Measurements from ENCODE around the gene NUMBL. TPM values are rescaled to one million over a fixed set of nuclear protein-coding genes. Genes with fewer than 3 reads are reported as not detected.

NUMBL gene
- total and polyA plus RNA-seq, 9 of the 15 experiments (the other 6 are each of a cell fraction or from before 2014, with no cell fraction given) = 0.39 to 38.6 (median 6.6) TPM

- TF ChIP-seq ZBTB40 (IDR thresholded peaks at IDR 0.05) = peak; percentile 31; the same call in 1 of the 2 replicates
- TF ChIP-seq ZBTB40 (CRISPR knock-in tag; IDR thresholded peaks at IDR 0.05) = no peak
- no peak for TF ChIP-seq CHD1 (IDR thresholded peaks at IDR 0.05; ENCODE audit: low read length)
- no peak for TF ChIP-seq RFX1 (IDR thresholded peaks at IDR 0.05)
- TF ChIP-seq ETS1 (conservative IDR thresholded peaks at IDR 0.05; ENCODE audit: control insufficient read depth, low read depth, low read length) = no peak; the same call in 1 of the 2 replicates
- no peak for TF ChIP-seq RBM15 (IDR thresholded peaks at IDR 0.05; ENCODE audit: insufficient read depth, low read length)
- TF ChIP-seq ZNF76 (CRISPR knock-in tag; IDR thresholded peaks at IDR 0.05; ENCODE audit: borderline replicate concordance) = no peak
- TF ChIP-seq BACH1 (tag; IDR thresholded peaks at IDR 0.05) = no peak
- TF ChIP-seq FOXK2 (conservative IDR thresholded peaks at IDR 0.05 in 1 of 2, IDR thresholded peaks at IDR 0.05 in 1 of 2; ENCODE audit: low read depth in 2 of 2) = 0 out of 4 replicates have a peak, but pooled peaks have one; percentile 22 to 40
- TF ChIP-seq ZNF395 (CRISPR knock-in tag; IDR thresholded peaks at IDR 0.05) = peak; percentile 36; the same call in 1 of the 2 replicates
- TF ChIP-seq ATF4 (CRISPR knock-in tag; IDR thresholded peaks at IDR 0.05) = no peak
- no peak for TF ChIP-seq EWSR1 (IDR thresholded peaks at IDR 0.05; ENCODE audit: borderline replicate concordance, low read depth, partially characterized antibody)
- peak; percentile 95 for TF ChIP-seq STAG1 (CRISPR knock-in tag; IDR thresholded peaks at IDR 0.05; ENCODE audit: borderline replicate concordance)
- no peak for TF ChIP-seq CBX3 (IDR thresholded peaks at IDR 0.05; ENCODE audit: borderline replicate concordance in 1 of 2, low read length in 2 of 2)
These were observed 27.3 kb downstream of the NUMBL start (continued) for GRCh38 chr19:40662925-40663694.

All from K562 (cell line).